Body of pancreas (tissue), 4 donors: ENCODE measurements around the gene CYP8B1.

ENCODE experiments used
- POLR2A ChIP-seq, 3 donors: fragments of 450-650 bp; IDR thresholded peaks; one replicate each; pipeline ENCODE4 v1.6.1; 2016; ENCODE audit warnings: antibody characterized with exemption in 3 of 3, mild to moderate bottlenecking in 2 of 3
- TF ChIP-seq, protein P1 (sequence below), 7 experiments: fragments of 450-650 bp in 4 of 7; fragments of 200-600 bp in 3 of 7; sonication (generic) in 3 of 7; IDR thresholded peaks; one replicate each; pipeline ENCODE4 v1.5.1; 2016 to 2019; ENCODE audit warnings: antibody characterized with exemption in 7 of 7

DNA sequence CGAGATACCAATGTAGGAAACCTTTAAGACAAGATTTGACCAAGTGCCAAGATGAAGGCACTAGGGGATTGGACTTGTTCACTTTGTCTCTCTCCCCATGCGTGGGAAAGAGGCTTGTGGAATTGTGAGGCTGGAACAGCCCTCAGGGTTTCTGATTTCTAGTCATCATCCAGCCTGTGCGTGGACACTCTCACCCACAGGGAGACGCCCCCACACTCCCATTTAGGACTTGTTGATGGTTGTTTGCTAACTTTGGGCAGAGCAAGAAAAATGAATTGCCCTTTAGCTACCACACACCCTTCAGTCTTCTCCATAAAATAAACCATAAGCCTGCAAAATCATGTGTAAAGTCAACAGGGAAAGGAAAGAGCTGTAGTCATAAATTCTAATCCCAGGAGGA lies 48.0 kb downstream of the CYP8B1 start:
- no peak for TF ChIP-seq POLR2A (IDR thresholded peaks at IDR 0.05)
- TF ChIP-seq, protein P1, sequence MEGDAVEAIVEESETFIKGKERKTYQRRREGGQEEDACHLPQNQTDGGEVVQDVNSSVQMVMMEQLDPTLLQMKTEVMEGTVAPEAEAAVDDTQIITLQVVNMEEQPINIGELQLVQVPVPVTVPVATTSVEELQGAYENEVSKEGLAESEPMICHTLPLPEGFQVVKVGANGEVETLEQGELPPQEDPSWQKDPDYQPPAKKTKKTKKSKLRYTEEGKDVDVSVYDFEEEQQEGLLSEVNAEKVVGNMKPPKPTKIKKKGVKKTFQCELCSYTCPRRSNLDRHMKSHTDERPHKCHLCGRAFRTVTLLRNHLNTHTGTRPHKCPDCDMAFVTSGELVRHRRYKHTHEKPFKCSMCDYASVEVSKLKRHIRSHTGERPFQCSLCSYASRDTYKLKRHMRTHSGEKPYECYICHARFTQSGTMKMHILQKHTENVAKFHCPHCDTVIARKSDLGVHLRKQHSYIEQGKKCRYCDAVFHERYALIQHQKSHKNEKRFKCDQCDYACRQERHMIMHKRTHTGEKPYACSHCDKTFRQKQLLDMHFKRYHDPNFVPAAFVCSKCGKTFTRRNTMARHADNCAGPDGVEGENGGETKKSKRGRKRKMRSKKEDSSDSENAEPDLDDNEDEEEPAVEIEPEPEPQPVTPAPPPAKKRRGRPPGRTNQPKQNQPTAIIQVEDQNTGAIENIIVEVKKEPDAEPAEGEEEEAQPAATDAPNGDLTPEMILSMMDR (IDR thresholded peaks at IDR 0.05) = no peak
